Stimulated activated CD8-positive, alpha-beta memory T cell treated with anti-CD3 and anti-CD28 coated beads, Interleukin-7, amount 100 ng/mL, for 1 hour (primary cell): ENCODE results near the gene SLFN13.
A peak's percentile ranks its signal among the peaks of the same experiment; 100 is the strongest.
"Not testable (repeated sequence)": the region's sequence is repeated elsewhere in the genome, so short reads cannot be mapped to it uniquely, and the experiment has no call there.

Experiments used
- DNase-seq, 2 donors: peaks; one replicate each; pipeline ENCODE4 v3.0.0-alpha.2; 2020; ENCODE audit warnings: low read depth in 2 of 2

The SLFN13 gene

GRCh38 chr17:35433075-35433894 is 15.3 kb downstream of the SLFN13 start:
- peak; percentile 30 to 35 for DNase-seq

GRCh38 chr17:35432176-35433074 is 16.1 kb downstream of the SLFN13 start, which contains the start of gene SLFN12:
SLFN12 (minus strand) TSS chr17:35432500; CDS start chr17:35423028, 9,472 bp downstream.
- peak in 1 of 2 donors; percentile 17 for DNase-seq

DNA sequence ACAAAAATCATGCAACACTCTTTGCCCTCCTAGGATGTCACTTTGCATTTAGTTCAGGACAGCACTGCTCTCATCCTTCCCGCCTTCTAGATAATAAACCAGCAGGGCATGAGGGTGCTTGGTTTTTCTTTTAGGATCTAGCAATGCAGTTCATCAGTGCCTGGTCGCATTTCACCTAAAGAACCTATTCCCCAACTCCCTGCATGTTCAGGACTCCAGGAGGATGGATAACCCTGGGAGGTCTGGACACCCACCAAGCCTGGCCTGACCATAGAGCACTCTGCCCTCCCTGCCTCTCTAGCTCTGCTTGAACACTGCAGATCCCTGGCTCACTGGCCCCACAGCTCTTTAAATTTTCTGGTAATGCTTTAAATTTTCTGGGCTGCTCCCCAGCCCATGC is 18.9 kb downstream of the SLFN13 start:
- no peak for DNase-seq

DNA sequence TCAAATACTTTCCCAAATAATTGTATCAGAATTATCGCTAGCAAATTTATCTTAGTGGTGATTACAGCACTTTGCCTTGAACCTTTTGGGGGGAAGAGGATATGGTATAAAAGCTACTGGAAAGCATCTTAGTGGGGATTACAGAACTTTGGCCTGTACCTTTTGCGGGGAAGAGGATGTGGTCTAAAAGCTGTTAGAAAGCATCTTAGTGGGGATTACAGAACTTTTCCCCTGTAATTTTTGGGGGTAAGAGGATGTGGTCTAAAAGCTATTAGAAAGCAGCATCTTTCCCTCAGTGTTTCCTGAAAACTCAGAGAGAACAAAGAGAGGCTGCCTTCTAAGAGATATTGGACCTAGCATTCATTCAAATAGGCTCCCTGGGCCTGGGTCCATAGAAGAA is 20.3 kb downstream of the SLFN13 start:
- DNase-seq, result no peak

- no peak for DNase-seq
Measured at GRCh38 chr17:35423761-35424160, 24.8 kb downstream of the SLFN13 start.

GRCh38 chr17:35421069-35421468 is 27.5 kb downstream of the SLFN13 start:
- DNase-seq, result not testable (repeated sequence)

GRCh38 chr17:35416659-35417058 is 31.9 kb downstream of the SLFN13 start:
- no peak for DNase-seq

DNA sequence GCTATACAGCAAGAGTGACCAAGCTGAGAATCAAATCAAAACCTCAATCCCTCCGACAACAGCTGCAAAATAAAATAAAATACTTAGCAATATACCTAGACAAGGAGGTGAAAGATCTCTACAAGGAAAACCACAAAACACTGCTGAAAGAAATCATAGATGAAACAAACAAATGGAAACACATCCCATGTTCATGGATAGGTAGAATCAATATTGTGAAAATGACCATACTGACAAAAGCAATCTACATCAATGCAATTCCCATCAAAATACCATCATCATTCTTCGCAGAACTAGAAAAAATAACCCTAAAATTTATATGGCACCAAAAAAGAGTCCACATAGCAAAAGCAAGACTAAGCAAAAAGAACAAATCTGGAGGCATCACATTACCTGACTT is 33.9 kb downstream of the SLFN13 start:
- DNase-seq, result not testable (repeated sequence)

- no peak for DNase-seq
Measured at GRCh38 chr17:35414247-35414646, 34.3 kb downstream of the SLFN13 start.

DNA sequence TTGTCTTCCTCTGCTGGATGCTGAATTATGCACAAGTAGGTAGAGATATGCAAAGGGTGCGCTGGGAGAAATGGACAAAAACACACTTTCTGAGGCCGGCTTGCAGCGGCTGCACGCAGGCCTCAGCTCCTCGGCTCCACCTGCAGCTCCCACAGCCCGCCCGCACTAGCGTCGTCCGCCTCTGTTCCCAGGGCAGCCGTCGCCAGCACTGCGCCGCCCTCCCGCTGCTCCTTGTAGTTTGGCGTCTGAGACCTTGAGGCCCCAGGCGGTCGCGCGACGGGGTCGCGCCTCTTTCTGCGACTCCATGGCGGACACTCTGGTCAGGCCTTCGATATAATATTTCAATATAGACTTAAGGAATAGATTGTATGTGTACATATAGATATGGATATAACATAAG is 41.0 kb downstream of the SLFN13 start:
- DNase-seq, result no peak

DNA sequence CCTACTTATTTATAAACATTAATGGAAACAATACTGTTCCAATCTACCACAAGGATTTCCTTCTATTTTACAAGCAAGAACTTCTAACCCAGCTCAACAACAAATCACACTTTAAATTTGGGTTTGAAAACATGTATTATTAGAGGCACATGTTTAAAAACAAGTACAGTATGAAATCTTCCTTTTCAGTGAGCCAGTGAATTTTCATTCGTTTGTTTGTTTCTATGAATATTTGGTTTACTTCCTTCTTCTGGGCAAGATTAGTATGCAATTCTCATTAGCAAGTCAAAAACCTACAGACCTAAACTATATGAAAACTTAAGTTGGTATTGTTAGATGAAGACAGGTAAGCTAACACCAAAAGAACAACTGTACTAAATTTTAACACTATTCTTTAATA is 42.0 kb downstream of the SLFN13 start:
- no peak for DNase-seq

GRCh38 chr17:35404360-35404759 is 44.2 kb downstream of the SLFN13 start:
- DNase-seq, result no peak

GRCh38 chr17:35393783-35394182 is 54.8 kb downstream of the SLFN13 start:
- not testable (repeated sequence) for DNase-seq

DNA sequence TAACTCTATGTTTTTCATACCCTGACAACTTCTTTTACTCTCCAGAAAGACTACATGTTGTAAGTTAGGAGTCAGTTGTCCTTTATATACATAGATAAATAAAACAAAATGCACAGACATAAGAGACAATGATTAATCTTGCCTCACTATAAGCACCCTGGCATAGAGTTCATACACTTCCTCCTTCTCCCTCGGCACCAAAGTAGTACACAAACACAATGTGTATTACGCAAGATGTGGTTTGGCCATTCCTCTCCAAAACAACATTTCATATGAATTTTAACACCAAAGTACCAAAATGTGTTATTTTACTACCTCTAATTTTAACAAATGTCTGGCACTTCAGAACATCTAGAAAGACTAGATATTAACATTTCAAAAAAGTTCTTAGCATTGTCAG is 57.9 kb downstream of the SLFN13 start:
- DNase-seq, result no peak

GRCh38 chr17:35390156-35390555 is 58.4 kb downstream of the SLFN13 start:
- no peak for DNase-seq

DNA sequence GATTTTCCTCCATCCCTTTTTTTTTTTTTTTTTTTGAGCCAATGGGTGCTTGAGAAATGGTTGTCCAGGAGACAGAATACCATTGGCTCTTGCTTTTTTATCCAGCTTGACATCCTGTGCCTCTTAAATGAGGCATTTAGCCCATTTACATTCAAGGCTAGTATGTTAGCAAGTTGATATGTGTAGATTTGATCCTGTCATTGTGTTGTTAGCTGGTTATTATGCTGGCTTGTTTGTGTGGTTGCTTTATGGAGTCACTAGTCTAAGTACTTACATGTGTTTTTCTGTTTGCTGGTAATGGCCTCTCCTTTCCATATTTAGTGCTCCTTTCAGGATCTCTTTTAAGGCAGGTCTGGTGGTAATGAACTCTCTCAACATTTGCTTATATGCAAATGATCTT is 61.1 kb downstream of the SLFN13 start:
- no peak for DNase-seq
